ENCODE data around the gene ARSB.
A peak's percentile ranks its signal among the peaks of the same experiment; 100 is the strongest.

The ARSB gene

DNA sequence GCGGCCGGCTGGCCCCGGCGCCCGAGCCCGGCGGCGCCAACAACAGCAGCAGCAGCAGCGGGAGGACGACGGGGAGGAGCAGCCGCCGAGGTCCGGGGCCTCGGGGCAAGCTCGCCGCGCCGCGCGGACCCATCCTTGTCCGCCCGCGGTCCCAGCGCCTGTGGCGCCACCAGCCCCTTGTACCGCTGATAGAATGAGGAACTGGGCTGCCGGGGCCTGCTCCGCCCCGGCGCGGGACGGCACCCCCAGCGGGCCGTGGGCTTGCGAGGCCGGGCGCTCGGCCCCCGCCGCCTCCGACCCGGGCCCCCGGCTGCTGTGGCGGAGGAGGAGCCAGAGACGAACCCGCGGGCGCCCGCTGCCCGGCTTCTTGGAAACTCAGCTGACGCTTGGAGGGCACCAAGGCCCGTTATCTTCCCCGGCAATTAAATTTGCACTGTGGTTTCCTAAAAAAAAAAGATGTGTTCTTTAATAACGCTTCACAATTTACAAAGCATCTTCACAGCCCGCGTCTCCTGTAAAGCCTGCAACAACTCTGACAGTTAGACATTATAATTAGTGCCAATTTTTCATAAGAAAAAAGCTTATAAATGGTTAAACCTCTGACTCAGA lies at the start of gene ARSB:
TSS of gene ARSB (minus strand) at position 195 of the 609 bp plus-strand sequence. CDS start at position 133, 62 bp downstream.
- DNase-seq = peak; percentile 53

DNA sequence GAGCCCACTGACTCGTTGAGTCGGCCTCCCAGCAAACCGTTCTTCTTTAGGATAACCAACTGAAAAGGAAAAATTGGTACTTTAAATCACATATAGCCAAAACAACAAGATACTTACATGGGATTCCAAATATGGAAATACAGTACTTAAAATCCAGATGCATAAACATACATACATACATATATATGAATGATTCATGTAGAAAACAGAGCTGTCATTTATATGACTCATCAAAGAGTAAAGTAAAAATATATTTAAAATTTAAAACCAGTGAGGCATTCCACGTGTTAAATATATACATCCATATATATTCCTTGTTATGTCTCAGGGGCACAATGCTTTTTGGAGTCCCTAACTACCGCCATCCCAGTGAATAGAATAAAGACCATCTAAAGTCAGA lies 47.7 kb upstream of the ARSB start:
- DNase-seq = no peak

DNA sequence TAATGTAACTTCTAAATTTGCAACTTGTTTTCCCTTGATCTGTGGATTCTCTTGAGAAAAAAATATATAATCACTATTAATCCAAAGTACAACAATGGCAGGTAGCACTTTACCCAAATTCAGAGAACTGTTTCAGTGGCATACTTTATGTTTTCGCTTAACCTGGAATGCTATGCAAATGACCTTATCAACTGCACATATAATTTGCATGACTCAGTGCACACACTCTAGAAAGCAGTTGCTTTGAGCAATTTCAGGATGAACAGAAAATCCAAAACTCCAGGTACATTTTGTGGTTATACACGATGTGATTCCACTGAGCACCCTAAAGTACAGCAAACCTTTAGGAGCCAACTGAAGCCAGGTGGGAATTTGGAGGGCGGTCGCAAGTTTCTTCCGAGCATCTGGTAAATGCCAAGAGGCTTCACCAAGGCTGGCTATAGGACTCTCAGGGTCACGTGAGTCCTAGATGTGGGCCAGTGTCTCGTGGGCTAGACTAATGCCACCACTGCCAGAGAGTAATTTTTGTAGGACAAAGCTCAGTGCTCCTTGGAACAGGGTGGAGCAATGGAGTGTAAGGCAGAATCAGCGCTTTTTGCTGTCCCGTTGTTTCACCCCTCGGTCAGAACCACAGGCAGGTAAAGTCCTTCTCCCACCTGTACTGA lies 47.1 kb upstream of the ARSB start:
- DNase-seq = no peak

DNA sequence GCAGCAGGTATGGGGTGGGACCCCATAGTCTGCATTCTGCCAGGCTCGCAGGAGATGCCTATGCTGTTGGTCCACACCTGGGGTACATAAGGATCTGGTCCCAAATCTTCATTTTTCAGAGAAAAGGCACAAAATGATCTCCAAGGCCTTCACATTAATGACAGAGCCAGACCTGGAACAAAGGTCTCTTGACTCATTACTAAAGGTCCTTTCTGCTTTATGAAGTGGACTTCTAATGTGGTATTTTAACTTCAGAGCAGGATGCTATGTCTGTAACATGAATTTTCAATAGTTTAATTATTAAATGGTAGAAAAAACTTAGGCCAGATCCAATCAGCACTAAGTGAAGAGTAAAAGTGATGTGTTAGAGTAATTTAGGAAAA lies 46.4 kb upstream of the ARSB start:
- DNase-seq = no peak

DNA sequence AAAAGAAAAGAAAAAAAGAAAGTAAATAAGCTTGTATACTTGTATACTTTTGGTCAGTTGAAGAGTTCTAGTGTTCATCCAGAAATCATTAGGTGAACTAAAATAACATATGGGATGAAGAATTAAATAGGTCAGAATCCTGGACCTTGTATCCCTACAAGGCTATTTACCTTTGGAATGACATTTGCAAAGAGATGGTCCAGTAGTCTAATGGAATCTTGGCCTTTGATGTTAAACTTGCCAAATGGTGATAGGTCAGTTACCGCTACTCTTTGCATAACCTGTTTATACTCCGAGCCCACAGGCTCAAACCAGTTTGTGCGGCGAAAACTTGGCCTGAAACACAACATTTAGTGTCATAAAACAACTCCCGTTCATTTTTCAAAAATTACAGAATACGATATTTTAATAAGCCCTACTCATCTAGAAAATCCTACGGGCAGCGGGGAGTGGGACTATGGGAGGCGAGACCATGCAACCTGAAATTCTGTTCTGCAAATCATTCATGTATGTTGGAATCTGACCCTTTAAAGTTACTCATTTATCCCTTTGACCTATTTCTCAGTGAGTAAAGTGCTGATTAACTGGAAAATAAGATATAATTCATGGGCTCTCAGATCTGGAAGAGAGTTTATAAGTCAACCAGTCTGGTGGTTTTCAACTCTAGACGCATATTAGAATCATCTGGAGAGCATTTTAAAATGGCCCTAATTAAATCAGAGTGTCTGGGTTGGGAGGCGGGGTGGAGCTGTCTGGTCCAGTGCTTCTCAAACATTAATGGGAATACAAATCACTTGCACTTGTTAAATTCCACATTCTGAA lies 45.8 kb upstream of the ARSB start:
- DNase-seq = no peak

DNA sequence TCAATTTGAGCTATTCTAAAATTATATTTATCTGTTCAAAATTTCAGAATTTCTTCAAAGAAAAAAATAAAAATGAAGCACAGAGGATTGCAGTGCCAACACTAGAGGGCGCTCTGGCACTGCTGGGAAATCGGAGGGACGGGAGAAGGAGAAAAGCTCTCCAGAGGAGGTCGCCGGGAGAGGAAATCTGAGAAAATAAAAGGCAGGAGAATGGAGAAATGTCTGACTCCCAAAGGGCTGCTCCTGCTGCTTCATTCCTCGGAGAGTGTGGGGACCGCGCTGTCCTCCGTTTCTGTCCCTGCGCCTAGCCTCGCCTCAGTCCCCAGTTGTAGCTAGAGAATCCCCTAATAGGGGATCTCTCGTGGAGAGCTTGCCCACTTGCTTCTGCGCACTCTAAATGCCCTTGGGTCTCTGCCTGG lies 40.0 kb upstream of the ARSB start:
- DNase-seq = peak; percentile 51

DNA sequence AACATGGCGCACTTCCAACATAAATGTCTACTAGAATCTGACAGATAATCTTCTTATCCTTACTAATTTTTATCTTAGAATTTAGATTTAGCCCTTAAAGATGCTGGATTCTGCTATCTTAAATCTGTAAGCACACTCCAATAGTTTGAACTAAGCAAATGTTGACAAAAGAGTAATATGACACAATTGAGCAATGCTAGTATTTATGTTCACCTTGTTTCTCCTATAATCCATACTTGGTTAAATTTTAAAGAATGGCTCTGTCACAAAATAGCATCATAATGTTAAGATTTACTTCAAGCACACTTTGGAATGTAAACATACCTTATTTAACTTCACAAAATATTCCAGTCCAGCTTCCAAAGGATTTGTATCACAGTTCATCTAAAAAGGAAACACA lies 38.8 kb upstream of the ARSB start:
- DNase-seq = no peak

DNA sequence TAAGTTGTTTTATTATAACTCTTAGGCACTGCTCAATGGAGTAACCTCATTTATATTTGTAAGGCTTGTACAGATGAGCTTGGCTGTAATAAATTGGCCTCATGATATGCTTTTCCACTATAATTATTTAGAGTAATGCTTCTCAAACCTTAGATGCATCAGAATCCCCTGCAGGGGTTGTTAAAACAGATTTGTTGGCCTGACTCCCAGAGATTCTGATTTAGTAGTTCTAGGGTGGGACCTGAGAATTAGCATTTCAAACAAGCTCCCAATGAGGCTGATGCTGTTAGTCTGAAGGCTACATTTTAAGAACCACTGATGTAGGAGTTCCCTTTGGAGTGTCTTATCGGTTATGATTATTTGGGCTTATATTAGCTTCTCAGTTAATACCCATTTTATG lies 38.2 kb upstream of the ARSB start:
- DNase-seq = no peak

DNA sequence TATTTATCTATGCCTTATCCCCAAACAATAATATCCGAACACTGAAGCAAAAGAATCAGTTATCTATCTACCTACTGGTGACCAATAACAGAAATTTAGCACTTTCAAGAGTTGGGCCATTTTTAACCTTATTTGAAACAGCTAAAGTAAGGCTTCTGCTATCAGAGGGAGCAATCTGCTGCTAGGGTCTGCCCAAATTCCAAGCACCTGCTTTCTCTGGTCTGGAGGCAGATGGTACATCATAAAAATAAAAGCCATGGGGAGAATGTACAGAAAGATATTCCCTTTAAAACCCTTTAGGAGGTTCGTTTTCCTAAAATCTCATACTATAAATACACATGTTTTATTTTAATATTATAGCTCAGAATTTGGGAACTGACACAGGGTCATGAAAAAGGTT lies 37.7 kb upstream of the ARSB start:
- no peak for DNase-seq

DNA sequence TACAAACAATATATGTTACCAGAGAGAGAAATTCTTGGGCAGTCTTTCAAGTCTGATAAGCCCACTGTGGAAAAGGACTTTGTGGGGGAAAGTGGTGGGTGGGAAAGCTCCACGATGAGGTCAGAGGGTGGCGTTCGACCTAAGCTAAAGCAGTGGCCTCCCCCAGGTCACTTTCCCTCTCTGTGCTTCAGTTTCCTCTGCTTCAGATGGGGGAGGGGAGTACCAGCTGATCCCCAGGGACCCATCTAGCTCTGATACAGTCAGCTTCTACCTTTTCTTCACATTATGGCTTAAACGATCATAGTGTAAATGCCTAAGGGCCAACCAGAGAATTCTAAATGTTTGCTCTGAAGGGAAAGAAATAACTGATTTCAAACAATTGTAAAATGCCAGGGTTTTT lies 36.6 kb upstream of the ARSB start:
- no peak for DNase-seq

DNA sequence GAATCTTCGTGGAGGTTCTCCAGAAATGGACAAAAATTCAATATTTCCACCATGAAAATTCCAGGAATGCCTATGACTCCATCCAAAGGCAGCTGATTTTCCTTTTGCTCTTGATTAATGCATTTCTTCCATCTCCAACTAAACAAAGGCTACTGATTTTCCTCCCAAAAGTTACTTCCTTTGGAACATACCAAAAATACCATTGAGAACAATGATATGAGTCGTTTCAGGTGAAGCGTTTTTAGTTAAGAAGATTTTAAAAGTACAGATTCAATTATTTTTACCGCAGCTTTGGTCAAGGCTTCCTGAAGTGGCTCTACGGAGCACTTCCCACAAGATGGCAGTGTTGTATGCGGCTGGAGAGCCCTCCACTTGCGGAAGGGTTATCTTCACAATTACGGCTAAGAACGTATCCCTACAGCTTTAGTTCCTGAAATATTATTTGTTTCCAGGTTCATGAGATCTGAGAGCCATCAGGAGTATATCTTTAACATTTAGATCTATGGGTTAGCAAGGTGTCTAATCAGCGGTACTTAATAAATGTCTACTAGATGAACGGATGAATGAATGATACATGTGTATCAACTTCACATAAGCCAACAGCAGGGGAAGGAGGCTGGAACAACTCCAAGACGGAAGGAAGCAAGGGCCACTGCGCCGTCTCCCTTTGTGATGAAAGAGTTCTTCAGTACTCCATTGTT lies 35.9 kb upstream of the ARSB start:
- peak; percentile 35 for DNase-seq

DNA sequence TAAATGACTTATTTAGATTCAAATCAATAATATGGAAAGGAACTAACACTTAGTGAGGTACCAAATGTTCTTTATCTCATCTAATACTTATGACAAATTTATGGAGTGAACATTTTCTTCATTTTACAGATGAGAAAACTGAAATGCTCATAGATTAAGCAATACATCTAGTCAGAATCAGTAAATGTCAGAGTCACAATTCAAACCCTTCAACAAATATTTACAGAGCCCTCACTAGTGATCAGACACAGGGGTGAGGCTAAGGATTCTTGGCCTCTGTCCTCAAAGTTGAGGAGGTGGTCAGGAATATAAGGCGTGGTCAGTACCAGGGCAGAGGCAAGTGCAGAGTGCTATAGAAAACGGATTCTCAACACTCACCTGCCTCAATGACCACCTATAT lies 29.5 kb upstream of the ARSB start:
- DNase-seq = no peak

DNA sequence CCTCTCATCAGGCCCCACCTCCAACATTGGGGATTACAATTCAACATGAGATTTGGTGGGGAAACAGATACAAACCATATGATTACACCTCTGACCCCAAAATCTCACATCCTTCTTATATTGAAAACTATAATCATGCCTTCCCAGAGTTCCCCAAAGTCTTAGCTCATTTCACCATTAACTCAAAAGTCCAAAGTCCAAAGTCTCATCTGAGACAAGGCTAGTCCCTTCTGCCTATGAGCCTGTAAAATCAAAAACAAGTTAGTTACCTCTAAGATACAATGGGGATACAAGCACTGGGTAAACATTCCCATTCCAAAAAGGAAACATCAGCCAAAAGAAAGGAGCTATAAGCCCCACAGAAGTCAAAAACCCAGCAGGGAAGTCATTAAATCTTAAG lies 26.8 kb upstream of the ARSB start:
- no peak for DNase-seq

DNA sequence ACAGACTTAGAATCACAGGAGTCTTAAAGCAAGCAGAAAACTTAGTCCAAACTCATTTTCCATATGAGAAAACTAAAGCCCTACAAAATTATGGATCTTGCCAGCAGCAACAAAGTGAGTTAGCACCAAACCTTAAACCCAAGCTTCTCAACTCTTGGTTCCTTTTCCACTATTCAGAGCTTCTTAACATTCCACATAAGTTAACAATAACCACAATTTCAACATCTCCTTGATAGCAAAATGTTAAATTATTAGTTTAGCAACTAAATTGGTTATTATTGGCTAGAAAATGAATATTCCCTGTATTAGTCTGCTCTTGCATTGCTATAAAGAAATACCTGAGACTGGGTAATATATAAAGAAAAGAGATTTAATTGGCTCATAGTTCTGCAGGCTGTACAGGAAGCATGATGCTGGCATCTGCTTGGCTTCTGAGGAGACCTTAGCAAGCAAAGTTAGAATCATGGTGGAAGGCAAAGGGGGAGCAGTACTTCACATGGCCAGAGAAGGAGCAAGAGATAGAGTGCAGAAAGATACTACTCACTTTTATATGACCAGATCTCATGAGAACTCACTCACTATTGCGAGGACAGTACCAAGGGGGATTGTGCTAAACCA lies 26.2 kb upstream of the ARSB start:
- no peak for DNase-seq

DNA sequence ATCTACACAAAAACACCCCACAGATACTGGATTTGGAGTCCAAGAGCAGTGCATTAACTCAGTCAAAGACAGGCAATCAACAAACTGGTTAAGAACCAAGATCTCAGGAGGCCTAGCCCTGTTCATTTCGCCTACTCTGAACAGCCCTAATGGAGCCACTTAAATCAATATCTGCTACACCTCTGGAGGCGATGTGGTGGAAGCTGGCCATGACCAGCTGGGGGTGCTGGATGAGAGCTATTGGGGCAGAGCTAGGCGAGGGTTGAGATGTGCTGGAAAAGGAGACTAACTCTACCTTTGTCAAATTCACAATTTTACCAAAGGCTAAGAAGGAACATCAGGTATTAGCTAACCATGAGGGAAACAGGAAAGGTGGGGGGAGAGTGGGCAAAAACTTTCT lies 23.3 kb upstream of the ARSB start:
- no peak for DNase-seq

DNA sequence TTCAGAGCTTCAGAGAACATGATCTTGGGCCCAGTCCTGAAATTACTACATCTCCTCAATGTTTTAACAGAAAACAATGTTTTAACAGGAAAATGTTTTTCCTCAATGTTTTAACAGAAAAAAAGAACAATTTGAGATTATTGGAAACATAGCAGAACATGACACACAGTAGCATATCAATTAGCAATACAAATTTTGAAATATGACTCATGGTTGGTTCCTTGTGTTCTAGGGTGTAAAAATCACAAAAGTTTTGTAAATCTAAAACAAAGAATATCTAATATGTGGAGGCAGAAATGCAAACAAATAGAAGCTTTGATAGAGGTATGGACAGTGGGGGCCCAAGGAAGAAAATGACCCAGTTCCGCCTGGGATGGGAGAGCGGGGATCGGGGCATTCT lies 22.8 kb upstream of the ARSB start:
- no peak for DNase-seq

DNA sequence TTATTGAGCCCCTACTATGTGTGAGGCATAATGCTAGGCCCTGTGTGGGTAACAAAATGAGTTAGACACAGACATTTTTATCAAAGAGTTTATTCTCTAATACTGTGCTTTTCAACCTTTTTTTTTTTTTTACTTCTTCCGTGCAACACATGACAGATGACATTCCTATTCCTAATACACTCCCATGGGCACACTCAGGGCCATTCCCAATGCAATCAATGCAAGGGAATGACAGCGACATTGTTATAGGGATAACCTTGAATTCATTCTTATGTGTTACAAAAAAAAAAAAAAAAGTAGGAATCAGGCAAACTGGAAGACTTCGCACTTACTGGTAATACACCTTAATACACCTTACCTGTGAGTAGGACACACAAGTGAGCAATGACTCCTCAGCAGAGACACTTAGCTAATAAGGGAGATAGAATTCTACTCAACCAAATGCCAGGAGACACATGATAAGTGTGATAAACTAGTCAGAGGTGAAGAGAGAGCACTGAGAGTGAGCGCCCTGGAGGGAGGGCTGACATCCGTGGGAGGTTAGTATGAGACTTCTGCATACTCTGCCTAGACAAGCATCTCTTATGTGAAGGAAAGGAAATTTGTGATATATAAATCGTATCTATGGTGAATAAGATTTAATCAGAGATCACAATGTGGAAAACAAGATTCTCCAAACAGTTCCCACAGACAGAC lies 21.0 kb upstream of the ARSB start:
- DNase-seq = no peak

DNA sequence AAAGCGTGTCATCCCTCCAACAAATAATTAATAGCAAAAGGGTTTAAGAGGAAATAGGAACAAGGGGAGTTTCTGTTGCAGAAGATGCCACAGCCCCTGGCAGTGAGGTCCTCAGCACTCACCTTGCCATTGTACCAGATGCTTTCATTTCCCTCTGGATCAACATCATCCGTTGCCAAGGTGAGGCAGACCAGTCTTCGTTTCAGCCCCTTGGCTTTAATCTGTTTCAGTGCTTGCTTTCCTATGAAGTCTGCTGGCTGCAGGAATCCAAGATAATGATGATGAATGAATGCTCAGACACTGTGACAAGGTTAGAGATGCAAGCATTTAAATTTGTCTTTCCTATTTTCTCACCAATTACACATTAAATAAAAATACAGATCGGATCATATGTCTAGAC lies 20.0 kb upstream of the ARSB start:
- DNase-seq = no peak

DNA sequence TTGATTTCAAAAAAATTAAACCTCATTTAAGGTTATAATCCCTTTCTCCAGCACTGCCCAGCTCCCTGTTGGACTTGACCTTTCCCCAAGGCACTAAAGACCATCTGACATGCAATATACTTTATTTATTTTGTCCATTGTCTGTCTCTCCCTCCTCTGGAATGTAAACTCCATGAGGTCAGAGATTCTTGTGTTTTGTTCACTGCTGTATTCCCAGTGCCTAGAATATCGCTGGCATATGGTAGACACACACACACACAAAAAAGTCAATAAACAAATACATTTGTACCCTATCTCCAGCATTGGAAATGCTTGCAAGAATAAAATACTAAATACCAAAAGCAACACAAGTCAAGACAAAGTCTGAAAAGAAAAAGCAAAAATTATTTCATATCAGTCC lies 17.3 kb upstream of the ARSB start:
- DNase-seq = no peak

DNA sequence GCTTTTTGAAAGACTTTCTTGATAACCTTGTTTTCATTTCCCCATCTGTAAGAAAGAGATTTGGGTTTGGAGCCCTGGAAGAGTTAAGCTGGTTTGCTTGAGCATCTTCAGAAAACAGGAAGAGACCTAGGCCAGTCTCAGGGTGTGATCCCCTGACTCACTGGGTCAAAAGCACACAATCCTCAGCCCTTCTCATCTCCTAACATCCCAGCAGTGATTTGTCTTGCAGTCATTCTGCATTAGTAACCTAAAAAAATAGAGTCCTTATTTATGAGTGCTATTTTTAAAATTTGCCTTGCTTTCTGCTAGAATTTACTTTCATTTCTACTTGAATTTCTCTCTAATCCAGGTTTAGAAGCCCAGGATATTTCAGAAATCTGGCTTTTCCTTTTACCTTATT lies 16.4 kb upstream of the ARSB start:
- DNase-seq = no peak

DNA sequence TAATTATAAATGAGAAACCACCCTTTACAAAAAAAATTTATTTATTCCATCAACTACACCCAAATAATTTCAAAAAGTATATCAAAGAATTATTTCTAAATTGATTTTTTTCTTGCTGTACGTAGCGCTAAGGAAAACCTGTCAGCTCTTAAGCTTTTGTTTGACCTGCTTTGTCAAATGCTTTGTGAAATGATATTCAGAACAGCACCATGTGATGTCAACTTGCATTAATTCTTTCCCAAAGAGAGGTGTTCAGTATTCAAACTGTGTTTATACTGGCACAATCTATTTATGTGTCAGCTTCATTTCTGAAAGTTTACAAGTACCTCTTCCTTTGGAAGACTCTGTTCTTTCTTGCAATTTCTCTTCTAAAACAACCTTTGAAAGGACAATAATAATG lies 12.0 kb upstream of the ARSB start:
- no peak for DNase-seq

DNA sequence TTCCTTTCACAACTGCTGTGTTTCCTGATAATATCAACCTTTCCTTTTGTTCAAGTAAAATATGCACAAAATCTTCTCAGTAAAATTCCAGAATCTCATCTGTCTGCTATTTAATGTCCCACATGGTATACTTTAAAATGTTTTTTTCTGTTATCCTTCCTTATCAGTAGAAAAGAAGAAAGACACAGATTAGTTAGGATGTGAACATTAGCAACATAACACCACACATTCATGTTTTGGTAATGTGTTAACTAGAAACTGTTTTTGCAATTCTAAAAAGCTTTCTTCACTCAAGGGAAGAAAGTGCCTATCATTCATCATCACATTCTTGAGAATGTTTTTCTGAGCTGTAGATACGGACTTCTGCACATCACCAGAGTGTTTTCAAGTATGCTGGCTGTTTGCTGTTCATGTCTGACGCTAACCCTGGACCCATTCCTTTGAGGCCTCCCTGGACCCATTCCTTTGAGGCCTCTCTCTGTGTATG lies 10.5 kb upstream of the ARSB start:
- no peak for DNase-seq

All from stimulated activated CD4-positive, alpha-beta T cell treated with anti-CD3 and anti-CD28 coated beads, Interleukin-4, amount 100 ng/mL, for 1 hour (primary cell).